Colonic mucosa (tissue), 4 donors: ENCODE results near the gene USO1. TPM values are rescaled to one million over a fixed set of nuclear protein-coding genes. Genes with fewer than 3 reads are reported as not detected.

Experiments
- DNase-seq: peaks from one replicate; pipeline ENCODE4 v3.0.0-alpha.2; 2020
- H3K27ac ChIP-seq: fragments of 200-600 bp; one replicate; pipeline ENCODE4 v1.8.0; 2021
- H3K27me3 ChIP-seq: fragments of 200-600 bp; one replicate; pipeline ENCODE4 v1.8.0; 2021
- H3K36me3 ChIP-seq: fragments of 200-600 bp; one replicate; pipeline ENCODE4 v1.8.0; 2021
- H3K4me1 ChIP-seq: fragments of 200-600 bp; one replicate; pipeline ENCODE4 v1.8.0; 2021; ENCODE audit warnings: mild to moderate bottlenecking
- H3K4me3 ChIP-seq: fragments of 200-600 bp; one replicate; pipeline ENCODE4 v1.8.0; 2021
- H3K9ac ChIP-seq, 2 donors: one replicate each; pipeline ENCODE4 v1.7.0; 2013; ENCODE audit warnings: control low read depth in 2 of 2, low read depth in 2 of 2, low read length in 2 of 2
- H3K9me3 ChIP-seq: fragments of 200-600 bp; one replicate; pipeline ENCODE4 v1.8.0; 2021
- CTCF ChIP-seq: fragments of 200-600 bp; IDR thresholded peaks from one replicate; pipeline ENCODE4 v1.8.0; 2022; ENCODE audit warnings: antibody characterized with exemption, mild to moderate bottlenecking
- intact Hi-C: fragments of 100-400 bp; cut with DNase I; formaldehyde crosslinking; loops from one replicate; pipeline ENCODE4 v1.14.1; 2022
- total RNA-seq, 2 donors: library from RNA; stranded (reverse); fragmentation: NEBNext Ultra II Directional in 1 of 2; extraction: Animal tissue kit (Norgen Biotek cat#: 25700) in 1 of 2; gene quantifications; one replicate each; pipeline ENCODE4 v1.2.1, GENCODE V29; 2021
- donor health status: healthy.
- donor health status: DM: no; HTN: no; CAD: no.
- donor health status: DM: no; HTN: no; CAD: no.

USO1 gene
- total RNA-seq, 2 donors from 2014 or later, result 54.7 to 63.0 TPM

GRCh38 chr4:75735525-75735924 is 11.1 kb downstream of the USO1 start:
- Histone ChIP-seq H3K4me1 (no peaks in the 10 kb centered on the region), H3K9me3 (no peaks in the 10 kb centered on the region), H3K9ac (no peak overlapping the region), H3K27me3 (no peaks in the 10 kb centered on the region), H3K4me3 (no peak overlapping the region), H3K36me3 (no peaks in the 10 kb centered on the region), H3K27ac (no peak overlapping the region)
- DNase-seq, result no peak
- no peak for TF ChIP-seq CTCF
- intact Hi-C loops, result no loop called here

GRCh38 chr4:75736862-75737261 is 12.5 kb downstream of the USO1 start:
- Histone ChIP-seq H3K27me3 (no peaks in the 10 kb centered on the region), H3K4me3 (no peak overlapping the region), H3K27ac (no peak overlapping the region), H3K9me3 (no peaks in the 10 kb centered on the region), H3K4me1 (no peaks in the 10 kb centered on the region), H3K36me3 (no peaks in the 10 kb centered on the region), H3K9ac (no peak overlapping the region)
- no peak for TF ChIP-seq CTCF
- no peak for DNase-seq
- intact Hi-C loops, result no loop called here

GRCh38 chr4:75737398-75737797 is 13.0 kb downstream of the USO1 start:
- Histone ChIP-seq H3K4me3 (no peak overlapping the region), H3K36me3 (no peaks in the 10 kb centered on the region), H3K4me1 (no peaks in the 10 kb centered on the region), H3K27me3 (no peaks in the 10 kb centered on the region), H3K27ac (no peak overlapping the region), H3K9ac (no peak overlapping the region), H3K9me3 (no peaks in the 10 kb centered on the region)
- DNase-seq, result no peak
- intact Hi-C loops, result no loop called here
- no peak for TF ChIP-seq CTCF

- no peak overlapping the region for H3K9ac ChIP-seq
- no peaks in the 10 kb centered on the region for H3K36me3 ChIP-seq
- H3K4me3 ChIP-seq, result no peak overlapping the region
- H3K4me1 ChIP-seq, result no peaks in the 10 kb centered on the region
- TF ChIP-seq CTCF, result no peak
- H3K27me3 ChIP-seq, result no peaks in the 10 kb centered on the region
- no peak for DNase-seq
- H3K27ac ChIP-seq, result no peak overlapping the region
- intact Hi-C loops, result no loop called here
- H3K9me3 ChIP-seq, result no peaks in the 10 kb centered on the region
Measured at GRCh38 chr4:75741027-75741426, 16.6 kb downstream of the USO1 start.

- H3K36me3 ChIP-seq, result no peaks in the 10 kb centered on the region
- no peak for TF ChIP-seq CTCF
- H3K27ac ChIP-seq, result no peak overlapping the region
- H3K4me3 ChIP-seq, result no peak overlapping the region
- DNase-seq, result no peak
- no peaks in the 10 kb centered on the region for H3K9me3 ChIP-seq
- H3K4me1 ChIP-seq, result no peaks in the 10 kb centered on the region
- H3K9ac ChIP-seq, result no peak overlapping the region
- intact Hi-C loops, result no loop called here
- no peaks in the 10 kb centered on the region for H3K27me3 ChIP-seq
Measured at GRCh38 chr4:75742451-75742850, 18.1 kb downstream of the USO1 start.

- Histone ChIP-seq H3K27ac (no peak overlapping the region), H3K9ac (no peak overlapping the region)
- DNase-seq, result no peak
Measured at GRCh38 chr4:75745161-75745560, 20.8 kb downstream of the USO1 start.

More at GRCh38 chr4:75745161-75745560, 20.8 kb downstream of the USO1 start:
- no peak for TF ChIP-seq CTCF
- Histone ChIP-seq H3K27me3 (no peaks in the 10 kb centered on the region), H3K36me3 (no peaks in the 10 kb centered on the region), H3K4me1 (no peaks in the 10 kb centered on the region), H3K9me3 (no peaks in the 10 kb centered on the region), H3K4me3 (no peak overlapping the region)
- intact Hi-C loops, result no loop called here
